Stimulated activated CD4-positive, alpha-beta T cell treated with anti-CD3 and anti-CD28 coated beads, Interleukin-4, amount 100 ng/mL, for 1 hour (primary cell): ENCODE data around the gene SMPDL3B.
A peak's percentile ranks its signal among the peaks of the same experiment; 100 is the strongest.
"Not testable (repeated sequence)": the region's sequence is repeated elsewhere in the genome, so short reads cannot be mapped to it uniquely, and the experiment has no call there.

ENCODE experiments used
- DNase-seq: peaks from one replicate; pipeline ENCODE4 v3.0.0-alpha.2; 2020

SMPDL3B gene

DNA sequence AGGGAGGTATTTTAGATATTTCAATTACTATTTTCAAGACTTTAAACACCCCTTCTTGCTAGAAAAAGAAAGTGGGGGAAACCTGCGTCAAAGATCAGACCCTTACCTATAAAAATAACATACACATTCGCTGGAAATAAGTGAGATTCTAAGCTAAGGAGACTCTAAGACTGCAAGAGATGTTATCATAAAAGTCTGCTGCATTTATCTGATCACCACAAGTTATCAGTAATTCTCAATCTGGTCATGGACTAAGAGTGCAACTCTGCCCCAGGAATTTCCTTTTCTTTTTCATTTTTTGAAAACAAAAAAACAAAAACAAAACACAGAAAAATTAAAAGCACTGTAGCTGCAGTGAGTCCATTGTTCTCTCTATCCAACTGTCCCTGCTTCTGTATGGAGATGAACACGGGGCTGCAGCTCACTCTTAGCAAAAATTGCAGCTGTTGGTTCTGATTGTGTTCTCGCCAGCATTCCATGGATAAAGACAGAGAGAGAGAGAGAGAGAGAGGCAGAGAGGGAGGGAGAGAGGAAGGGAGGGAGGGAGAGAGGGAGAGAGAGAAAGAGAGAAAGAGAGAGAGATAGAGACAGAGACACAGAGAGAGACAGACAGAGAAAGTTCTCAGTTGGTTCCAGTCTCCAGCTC, 39.1 kb downstream of the SMPDL3B start:
- no peak for DNase-seq

- DNase-seq = no peak
Observed at GRCh38 chr1:27974417-27974781, 39.6 kb downstream of the SMPDL3B start.

DNA sequence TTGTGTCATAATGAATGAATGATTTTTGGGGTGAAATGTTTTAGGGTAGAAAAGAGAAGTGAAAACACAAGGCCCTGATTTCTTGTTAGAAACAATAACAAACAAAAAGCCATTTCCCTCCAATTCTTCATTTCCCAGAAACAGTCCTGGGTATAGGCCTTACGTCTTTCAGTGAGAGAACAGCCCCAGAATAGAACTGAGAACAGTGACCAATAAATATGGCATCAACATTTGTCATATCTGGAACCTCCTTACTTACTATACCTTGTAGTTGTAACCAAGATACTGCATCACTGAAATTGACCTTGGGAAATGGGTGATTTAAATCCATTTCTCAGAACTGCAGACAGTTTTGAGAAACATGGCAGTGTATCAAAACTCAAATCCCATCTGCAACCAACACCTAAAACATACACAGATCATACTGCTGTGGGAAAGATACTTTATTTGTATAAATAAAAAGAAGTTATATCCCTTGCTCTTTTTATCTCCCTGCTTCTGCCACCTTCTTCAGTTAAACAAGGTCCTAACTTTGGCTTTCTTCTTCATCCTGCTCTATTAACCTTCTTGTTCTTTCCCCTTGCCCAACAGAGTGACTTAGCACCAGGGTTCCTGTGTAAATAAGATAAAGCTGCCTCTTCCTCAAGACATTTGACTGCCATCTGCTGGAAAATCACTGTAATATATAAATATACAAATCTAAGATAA, 44.5 kb downstream of the SMPDL3B start:
- no peak for DNase-seq

- DNase-seq = no peak
Observed at GRCh38 chr1:27979859-27980201, 45.0 kb downstream of the SMPDL3B start.

- DNase-seq = no peak
Observed at GRCh38 chr1:27980216-27980845, 45.5 kb downstream of the SMPDL3B start.

GRCh38 chr1:27981145-27981544, 46.3 kb downstream of the SMPDL3B start:
- DNase-seq = no peak

DNA sequence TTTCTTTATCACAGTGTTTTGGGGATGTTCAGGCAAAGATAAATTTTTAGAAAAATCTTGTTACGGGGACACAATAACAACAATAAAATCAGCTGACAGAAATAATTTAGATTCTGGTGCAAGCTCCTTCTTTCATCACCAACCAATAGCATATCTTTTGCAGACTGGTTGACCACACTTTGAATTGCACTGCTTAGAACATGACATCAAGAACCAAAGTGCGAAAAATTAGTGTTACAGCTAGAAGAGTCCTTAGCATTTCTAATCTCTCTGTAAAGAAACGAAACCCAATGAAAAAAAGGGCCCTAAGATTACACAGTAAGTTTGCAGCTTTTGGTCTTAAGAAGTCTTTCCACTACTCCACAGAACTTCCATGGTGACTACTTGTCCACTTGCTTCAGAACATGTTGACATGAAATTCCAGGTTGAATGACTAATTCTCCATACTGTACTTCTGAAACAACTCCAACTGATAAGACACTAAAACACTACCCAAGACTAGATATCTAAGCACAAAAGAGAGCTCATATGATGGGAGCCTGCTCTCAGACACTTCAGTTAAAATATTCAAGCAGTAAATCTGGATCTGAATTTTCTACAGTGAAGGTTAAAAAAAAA, 56.2 kb downstream of the SMPDL3B start:
- DNase-seq = no peak

- peak; percentile 26 for DNase-seq
Observed at GRCh38 chr1:27992276-27992675, 57.5 kb downstream of the SMPDL3B start.

DNA sequence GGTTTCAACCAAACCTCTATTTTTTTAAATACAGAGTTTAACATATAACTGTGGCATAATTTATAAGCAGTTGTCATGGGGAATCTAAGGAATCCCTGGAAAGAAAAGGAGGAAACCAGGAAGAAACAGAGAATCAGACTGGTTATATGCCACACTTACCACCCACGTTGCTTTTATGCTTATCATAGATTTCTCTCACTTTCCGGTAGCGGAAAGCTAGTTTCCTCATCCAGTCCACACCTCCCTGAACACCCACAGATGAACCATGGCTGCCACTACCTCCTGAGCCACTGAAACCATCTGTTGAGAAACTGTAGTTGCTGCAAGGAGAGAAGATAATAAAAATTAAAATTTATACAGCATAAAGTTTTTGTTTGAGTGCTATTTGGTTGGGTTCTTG, 58.4 kb downstream of the SMPDL3B start:
- peak; percentile 4 for DNase-seq

GRCh38 chr1:27994060-27994459, 59.3 kb downstream of the SMPDL3B start:
- DNase-seq = no peak

- DNase-seq = not testable (repeated sequence)
Observed at GRCh38 chr1:27994526-27994925, 59.7 kb downstream of the SMPDL3B start.

DNA sequence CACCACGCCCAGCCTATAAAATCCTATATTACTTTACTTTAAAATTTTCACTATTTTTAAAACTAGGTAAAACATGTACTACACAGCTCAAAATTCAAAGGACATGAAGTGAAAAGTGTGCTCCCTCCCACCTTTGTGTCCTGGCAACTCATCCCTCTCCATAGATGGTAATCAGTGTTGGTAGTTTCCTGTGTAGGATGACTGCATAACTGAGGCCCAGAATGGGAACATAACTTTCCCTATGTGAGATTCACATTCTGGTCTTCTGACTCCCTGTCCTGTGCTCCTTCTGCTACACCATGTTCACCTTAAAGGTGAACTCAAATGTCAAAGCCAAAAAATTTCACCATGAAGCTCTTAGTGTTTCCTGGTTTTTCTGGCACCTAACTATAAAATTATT, 64.3 kb downstream of the SMPDL3B start:
- no peak for DNase-seq

DNA sequence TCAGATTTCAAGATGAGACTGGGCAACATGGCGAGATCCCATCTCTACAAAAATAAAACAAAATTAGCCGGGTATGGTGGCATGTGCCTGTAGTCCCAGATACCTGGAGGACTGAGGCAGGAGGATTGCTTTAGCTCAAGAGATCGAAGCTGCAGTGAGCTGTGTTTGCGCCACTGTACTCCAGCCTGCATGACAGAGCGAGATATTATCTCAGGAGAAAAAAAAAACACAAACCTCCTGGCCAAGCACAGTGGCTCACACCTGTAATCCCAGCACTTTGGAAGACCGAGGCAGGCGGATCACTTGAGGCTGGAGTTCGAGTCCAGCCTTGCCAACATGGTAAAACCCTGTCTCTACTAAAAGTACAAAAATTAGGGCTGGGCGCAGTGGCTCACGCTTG, 67.8 kb downstream of the SMPDL3B start:
- DNase-seq = no peak

- DNase-seq = not testable (repeated sequence)
Observed at GRCh38 chr1:28003117-28003516, 68.3 kb downstream of the SMPDL3B start.
